Measurements from ENCODE around the gene TARS3. TPM values are rescaled to one million over a fixed set of nuclear protein-coding genes. Genes with fewer than 3 reads are reported as not detected.

The TARS3 gene
- total RNA-seq, 1 experiment from 2014 or later = 9.5 TPM

GRCh38 chr15:101723874-101724674 is at the start of gene TARS3 (continued):
- no peak for TF ChIP-seq ATF6 (CRISPR knock-in tag; IDR thresholded peaks at IDR 0.05)
- TF ChIP-seq RORB (CRISPR knock-in tag; IDR thresholded peaks at IDR 0.05) = no peak
- no peak for TF ChIP-seq ATF2 (CRISPR knock-in tag; IDR thresholded peaks at IDR 0.05; ENCODE audit: borderline replicate concordance, low read depth)
- TF ChIP-seq HMGA2 (CRISPR knock-in tag; IDR thresholded peaks at IDR 0.05) = no peak
- peak; percentile 78; the same call in 1 of the 2 replicates for TF ChIP-seq JUN (CRISPR knock-in tag; IDR thresholded peaks at IDR 0.05)
- no peak for TF ChIP-seq PRRX2 (CRISPR knock-in tag; IDR thresholded peaks at IDR 0.05)
- peak; percentile 79 for TF ChIP-seq E2F4 (CRISPR knock-in tag; IDR thresholded peaks at IDR 0.05; ENCODE audit: borderline replicate concordance, low read depth)
- peak; percentile 83 for TF ChIP-seq TCF7 (CRISPR knock-in tag; IDR thresholded peaks at IDR 0.05; ENCODE audit: low read depth)
- TF ChIP-seq JAZF1 (CRISPR knock-in tag; IDR thresholded peaks at IDR 0.05) = no peak
- peak; percentile 91 for TF ChIP-seq SP1 (CRISPR knock-in tag; conservative IDR thresholded peaks at IDR 0.05)
- TF ChIP-seq ZBTB43 (CRISPR knock-in tag; IDR thresholded peaks at IDR 0.05) = peak; percentile 78
- peak; percentile 83; the same call in 1 of the 2 replicates for TF ChIP-seq FOXP4 (CRISPR knock-in tag; IDR thresholded peaks at IDR 0.05)
- TF ChIP-seq STAT6 (CRISPR knock-in tag; conservative IDR thresholded peaks at IDR 0.05; ENCODE audit: low read depth) = 0 out of 2 replicates have a peak, but pooled peaks have one; percentile 69
- no peak for TF ChIP-seq ZNF671 (CRISPR knock-in tag; IDR thresholded peaks at IDR 0.05)
